GM21381 (cell line): Measurements from ENCODE around the gene UTP3.
"Not testable (repeated sequence)": the region's sequence is repeated elsewhere in the genome, so short reads cannot be mapped to it uniquely, and the experiment has no call there.

Experiments
- ATAC-seq: cut with Tn5 transposase; IDR thresholded peaks from one replicate; pipeline ENCODE4 v1.9.1; 2021; ENCODE audit warnings: mild to moderate bottlenecking, moderate library complexity; ENCODE audit not compliant: unreplicated experiment

The UTP3 gene

GRCh38 chr4:70682142-70682541 is 6.2 kb upstream of the UTP3 start:
- not testable (repeated sequence) for ATAC-seq

- no peak for ATAC-seq
Measured at GRCh38 chr4:70687392-70687791, 940 bp upstream of the UTP3 start.

GRCh38 chr4:70688795-70689231 is 481 bp downstream of the UTP3 start:
- no peak for ATAC-seq

- ATAC-seq = no peak
Measured at GRCh38 chr4:70691661-70692060, 3.3 kb downstream of the UTP3 start.

- ATAC-seq = not testable (repeated sequence)
Measured at GRCh38 chr4:70694633-70695032, 6.3 kb downstream of the UTP3 start.

- not testable (repeated sequence) for ATAC-seq
Measured at GRCh38 chr4:70698435-70698834, 10.1 kb downstream of the UTP3 start.

GRCh38 chr4:70700712-70701111 is 12.4 kb downstream of the UTP3 start:
- no peak for ATAC-seq

- no peak for ATAC-seq
Measured at GRCh38 chr4:70701271-70701670, 12.9 kb downstream of the UTP3 start.

GRCh38 chr4:70702592-70702991 is 14.3 kb downstream of the UTP3 start:
- ATAC-seq = not testable (repeated sequence)

GRCh38 chr4:70703619-70704214 is 15.4 kb downstream of the UTP3 start:
- no peak for ATAC-seq

GRCh38 chr4:70704215-70704930 is 16.0 kb downstream of the UTP3 start:
- peak; percentile 63 for ATAC-seq

GRCh38 chr4:70704931-70705182 is 16.5 kb downstream of the UTP3 start:
- ATAC-seq = peak; percentile 34

GRCh38 chr4:70705183-70706043 is 17.1 kb downstream of the UTP3 start:
- peak; percentile 60 for ATAC-seq

- no peak for ATAC-seq
Measured at GRCh38 chr4:70706044-70706461, 17.7 kb downstream of the UTP3 start.

GRCh38 chr4:70706516-70706915 is 18.2 kb downstream of the UTP3 start:
- ATAC-seq = no peak

- ATAC-seq = no peak
Measured at GRCh38 chr4:70709611-70710205, 21.4 kb downstream of the UTP3 start.

GRCh38 chr4:70711599-70711998 is 23.3 kb downstream of the UTP3 start:
- no peak for ATAC-seq

GRCh38 chr4:70712150-70712549 is 23.8 kb downstream of the UTP3 start:
- ATAC-seq = no peak

GRCh38 chr4:70712604-70713452 is 24.5 kb downstream of the UTP3 start:
- ATAC-seq = no peak

- ATAC-seq = peak; percentile 34
Measured at GRCh38 chr4:70713453-70714078, 25.2 kb downstream of the UTP3 start.
